ENCODE data around the gene PCNX2.

PCNX2 gene

DNA sequence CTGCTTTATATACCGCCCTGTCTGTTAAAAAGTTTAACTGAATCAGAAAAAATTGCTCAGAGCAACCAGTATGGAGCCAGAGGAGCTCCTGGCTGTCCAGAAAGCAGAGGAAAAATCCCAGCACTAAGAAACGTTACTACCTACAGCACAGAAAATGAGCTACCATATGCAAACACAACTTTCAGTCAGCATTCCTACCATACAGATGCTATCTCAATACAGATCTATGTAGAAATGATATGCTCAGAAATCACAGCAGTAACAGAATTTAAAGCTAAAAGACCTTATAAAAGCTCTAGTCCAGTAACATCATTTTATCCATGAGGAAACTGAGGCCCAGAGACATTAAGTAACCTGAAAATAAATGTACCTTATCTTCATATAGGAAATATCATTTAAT, 38.7 kb downstream of the PCNX2 start:
- no peak for DNase-seq

GRCh38 chr1:233256191-233256590, 39.3 kb downstream of the PCNX2 start:
- no peak for DNase-seq

DNA sequence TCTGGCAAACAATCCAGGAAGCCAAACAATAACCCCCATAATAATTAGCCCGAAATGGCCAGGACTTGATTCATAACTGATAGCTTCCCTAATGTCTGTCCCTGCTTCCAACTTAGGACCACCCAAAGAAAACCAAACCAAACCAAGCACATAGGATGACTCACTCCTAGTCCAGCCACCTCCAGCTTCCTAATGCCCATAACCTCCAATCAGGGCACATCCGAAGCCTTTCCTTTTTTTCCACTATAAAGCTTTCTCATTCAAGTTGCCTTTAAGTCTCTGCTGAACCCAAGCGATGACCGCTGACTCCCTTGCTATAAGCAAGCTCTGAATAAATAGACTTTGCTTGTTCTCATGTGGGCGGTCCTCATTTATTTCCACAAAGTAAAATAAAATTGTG, 40.4 kb downstream of the PCNX2 start:
- no peak for DNase-seq

DNA sequence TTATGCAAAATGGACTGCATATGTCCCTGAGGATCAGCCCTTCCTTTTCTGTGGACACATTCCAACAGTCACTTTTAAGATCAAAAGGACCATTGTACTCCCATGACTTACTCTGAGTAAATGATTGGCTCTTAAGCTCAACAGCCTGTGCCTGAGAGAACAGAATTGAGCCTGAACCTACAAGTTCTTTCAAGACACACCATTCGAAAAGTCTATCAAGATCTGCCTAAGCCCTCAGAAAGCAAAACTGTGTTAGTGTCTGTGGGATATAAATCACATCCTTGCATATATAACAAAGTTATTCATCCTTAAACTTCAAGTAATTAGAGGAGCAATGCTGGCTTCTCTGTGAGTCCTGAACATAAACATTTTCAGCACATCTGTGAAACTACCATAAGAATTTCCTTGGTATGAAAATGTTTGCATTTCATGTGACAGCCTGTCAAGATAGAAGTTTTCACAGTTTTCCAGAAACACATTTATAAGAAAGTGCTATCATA, 41.6 kb downstream of the PCNX2 start:
- DNase-seq, result no peak

GRCh38 chr1:233253231-233253831, 42.2 kb downstream of the PCNX2 start:
- DNase-seq, result no peak

DNA sequence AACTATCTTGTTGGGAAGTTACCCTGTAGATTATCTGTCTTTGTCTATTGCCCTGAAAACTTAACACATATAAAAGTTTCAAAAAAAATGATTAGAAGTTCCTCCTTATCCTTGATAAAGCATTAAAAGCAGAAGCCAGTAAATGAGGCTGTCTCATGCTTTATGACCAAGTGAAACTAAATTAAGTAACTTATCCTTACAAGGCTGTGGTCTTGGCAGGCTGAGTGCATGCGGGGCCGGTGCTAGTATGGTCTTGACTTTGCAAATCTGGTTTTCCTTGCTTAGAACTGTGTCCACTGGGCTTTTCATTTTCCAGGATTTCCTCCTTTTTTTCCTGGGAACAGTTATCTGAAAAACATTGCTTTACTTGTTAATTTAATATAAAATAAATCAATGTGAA, 43.1 kb downstream of the PCNX2 start:
- DNase-seq, result no peak

GRCh38 chr1:233251201-233251720, 44.3 kb downstream of the PCNX2 start:
- DNase-seq, result no peak

DNA sequence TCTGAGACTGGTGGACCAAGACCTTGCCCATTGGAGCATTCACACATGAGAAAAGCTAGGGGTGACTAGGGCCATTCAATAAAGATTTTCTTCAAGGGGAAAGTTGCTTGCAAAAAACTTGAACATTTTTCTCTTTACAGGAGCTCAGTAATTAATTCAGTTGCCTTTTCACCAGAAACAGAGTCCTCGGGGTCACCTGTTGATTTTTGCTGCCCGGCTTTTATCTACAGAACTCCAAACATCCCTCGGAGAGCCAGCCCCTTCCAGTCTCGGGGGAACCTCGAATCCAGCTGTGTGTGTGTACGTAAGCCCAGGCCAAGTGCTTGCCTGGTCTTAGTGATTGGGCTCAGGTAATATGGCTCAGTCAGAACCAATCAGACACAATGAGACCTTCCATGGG, 47.5 kb downstream of the PCNX2 start:
- DNase-seq, result no peak

DNA sequence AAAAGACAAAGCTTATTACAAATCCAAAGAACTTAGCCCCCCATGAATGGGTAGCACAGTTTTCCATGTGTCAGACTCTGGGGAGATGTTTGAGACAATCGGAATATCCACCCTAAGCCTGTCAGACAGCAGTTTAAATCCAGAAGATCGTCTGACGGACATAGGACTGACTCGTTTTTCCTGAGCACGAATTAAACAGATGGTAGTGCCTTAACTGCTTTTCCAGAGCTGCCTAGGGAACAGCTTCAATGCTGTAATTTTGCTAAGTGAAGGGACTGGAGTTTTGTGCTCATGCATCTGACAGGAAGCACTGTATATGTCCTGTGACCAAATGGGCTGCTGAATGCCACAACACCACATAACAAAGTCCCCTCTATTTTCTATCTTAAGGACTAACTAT, 48.6 kb downstream of the PCNX2 start:
- no peak for DNase-seq

DNA sequence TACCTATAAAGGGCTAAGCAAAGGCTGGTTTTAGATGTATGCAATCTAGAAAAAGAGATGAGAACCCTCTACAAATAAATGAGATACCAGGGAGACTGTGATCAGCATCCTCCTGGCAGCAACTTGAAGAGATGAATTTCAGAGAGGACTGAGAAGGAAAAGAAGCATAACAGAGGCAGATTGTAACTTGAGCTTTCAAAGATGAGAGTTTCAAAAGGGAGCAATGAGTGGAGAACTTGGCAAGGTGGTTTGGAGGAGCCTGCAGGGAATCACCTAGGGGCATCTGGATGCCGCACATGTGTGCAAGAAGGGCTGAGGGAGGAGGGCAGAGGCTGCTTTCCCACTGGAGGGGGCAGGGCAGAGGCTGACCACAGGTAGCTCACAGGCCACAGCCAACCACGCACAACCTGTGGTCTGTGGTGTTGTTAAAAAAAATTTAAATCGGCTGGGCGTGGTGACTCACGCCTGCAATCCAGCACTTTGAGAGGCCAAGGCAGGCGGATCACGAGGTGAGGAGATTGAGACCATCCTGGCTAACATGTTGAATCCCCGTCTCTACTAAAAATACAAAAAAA, 50.2 kb downstream of the PCNX2 start:
- no peak for DNase-seq

DNA sequence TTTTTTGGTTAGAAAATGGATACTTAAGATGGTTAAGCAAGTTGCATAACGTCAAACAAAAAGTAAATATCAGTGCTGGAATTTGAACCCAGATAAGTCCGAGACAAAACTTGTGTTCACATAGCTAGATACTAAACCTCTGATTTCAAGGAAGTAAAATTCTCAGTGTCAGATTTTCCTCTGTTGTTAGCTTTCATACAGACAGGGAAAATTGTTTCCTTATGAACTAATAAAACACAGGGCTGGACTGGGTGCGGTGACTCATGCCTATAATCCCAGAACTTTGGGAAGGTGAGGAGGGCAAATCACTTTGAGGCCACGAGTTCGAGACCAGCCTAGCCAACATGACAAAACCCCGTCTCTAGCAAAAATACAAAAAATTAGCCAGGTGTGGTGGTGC, 51.3 kb downstream of the PCNX2 start:
- DNase-seq, result no peak

DNA sequence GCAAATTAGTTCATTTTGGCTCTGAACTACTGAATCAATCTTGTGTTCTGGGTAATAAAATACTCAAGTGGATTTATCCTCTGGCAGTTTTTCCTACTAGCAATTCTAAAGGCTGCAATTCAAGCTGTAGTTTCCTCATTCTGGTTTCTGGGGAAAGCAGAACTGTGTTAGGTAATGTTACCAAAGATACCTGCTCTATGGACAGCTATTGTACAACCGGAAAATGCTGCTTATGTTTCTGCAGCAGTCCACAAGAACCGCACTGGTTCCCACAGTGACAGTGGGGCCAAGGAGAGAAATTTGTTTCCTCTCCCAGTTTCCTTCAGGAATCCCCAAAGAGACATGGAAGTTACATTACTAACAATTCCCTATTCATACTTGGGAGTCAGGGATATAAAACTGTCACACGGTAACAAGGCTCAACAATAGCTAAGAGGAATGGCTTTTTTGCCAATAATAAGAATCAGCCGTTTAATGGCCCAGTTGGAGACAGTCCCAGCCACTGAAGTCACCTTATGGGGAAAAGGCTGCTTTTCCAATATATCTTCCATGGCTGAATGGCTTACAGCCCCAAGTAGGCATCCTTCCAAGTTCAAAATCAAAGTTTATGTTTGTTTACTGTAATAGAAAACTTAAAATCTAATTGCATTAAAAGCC, 52.6 kb downstream of the PCNX2 start:
- DNase-seq, result peak in 1 of 14 donors; percentile 7

- no peak for DNase-seq
Measured at GRCh38 chr1:233241759-233242158, 53.8 kb downstream of the PCNX2 start.

DNA sequence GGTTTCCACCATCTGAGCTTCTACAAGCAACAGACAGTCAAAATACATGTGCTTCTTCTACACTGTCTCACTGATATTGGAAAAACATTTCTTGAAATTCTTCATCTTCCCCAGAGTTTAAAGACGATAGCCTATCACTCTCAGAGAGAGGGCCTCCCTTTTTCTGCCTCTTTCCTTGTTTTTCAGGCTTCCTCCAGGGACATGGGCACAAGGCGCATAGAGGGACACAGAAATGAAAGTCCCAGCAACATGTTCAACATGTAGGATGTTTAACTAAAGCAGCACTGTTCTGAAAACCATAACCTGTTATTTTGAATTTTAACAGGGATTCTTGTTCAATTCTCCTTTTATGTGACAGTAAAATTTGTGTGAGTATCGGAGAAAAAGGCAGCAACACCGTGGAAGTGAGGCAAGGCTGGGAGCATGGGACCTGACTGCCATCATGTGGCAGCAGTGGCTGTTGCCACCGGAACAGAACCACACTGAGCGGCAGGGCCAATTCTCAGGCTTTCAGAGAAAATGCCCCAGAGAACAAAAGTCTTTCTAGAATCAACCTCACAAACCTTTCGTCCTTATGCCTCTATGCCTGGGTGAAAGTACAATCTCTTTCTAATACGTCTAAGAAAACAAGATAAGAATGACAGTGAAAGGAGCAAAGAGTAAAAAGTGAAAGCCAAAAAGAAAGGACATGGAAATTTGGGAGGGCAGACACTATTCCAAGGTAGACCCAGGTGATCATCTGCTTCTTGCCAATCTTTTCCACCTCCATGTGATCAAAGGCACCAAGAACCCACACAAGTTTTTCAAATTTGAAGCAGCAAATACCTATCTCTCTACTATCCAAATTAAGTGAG, 54.5 kb downstream of the PCNX2 start:
- DNase-seq, result peak in 9 of 14 donors; percentile 2 to 47 (median 12)

DNA sequence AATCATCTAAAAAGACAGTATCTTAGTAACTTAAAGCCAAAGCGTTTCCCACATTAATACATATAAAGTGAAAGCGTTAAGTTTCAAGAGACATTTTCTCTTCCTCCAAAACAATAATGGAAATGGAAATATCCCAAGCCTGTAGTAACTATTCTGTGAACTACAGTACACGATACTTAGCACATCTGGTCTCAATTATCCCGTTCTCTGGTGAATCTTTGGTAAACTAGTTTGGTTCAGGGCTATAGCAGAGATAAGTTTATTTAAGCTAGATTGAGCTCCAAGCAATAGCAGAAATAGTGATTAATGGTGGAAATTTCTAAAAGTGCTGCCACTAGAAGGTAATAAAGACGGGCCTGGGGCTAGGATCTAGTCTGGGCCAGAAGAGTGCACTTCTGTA, 55.2 kb downstream of the PCNX2 start:
- DNase-seq, result no peak

GRCh38 chr1:233238884-233239431, 56.6 kb downstream of the PCNX2 start:
- no peak for DNase-seq

GRCh38 chr1:233237647-233238046, 57.9 kb downstream of the PCNX2 start:
- DNase-seq, result no peak

GRCh38 chr1:233233508-233234040, 62.0 kb downstream of the PCNX2 start:
- DNase-seq, result no peak

GRCh38 chr1:233230011-233230410, 65.5 kb downstream of the PCNX2 start:
- DNase-seq, result no peak

DNA sequence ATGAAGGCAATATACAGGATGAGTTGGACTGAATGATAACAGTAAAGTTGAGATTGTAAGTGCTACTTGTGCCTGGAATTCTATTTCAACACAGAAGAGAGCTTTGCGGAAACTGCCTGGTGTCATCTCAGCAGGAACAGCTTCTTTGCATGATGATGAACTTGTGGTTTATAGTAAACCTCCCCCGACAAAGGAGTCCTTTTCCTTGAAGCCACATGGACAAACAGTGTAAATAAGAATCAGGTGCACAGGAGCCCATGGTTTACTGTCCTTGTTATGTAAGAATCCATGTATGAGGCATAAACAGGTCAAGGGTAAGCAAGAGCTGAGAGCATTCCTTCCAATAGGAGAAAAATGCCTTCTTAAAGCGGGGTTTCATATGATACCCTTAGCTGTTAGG, 66.2 kb downstream of the PCNX2 start:
- no peak for DNase-seq

DNA sequence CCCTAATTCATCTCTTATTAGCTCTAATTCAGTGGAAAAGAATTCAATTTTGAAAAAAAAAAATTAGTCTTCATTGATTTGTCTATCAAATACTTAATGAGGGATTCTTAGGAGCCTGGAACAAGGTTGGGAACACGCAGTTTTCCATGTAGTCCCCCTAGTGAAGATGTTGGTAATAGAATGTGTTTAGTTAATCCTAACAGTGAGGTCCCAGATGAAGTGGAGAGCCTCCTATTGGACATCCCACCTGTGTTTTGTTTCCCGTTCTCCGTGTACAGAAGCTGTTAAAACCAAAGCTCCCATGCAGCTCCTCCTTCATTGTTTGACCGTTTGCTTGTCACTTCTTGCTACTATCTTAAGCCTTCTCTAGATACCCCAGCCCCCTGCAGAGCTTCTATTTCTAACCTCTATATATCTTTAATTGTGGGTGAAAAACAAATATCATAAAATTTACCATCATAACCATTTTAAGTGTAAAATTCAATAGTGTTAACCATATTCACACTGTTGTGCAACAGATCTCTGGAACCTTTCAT, 67.5 kb downstream of the PCNX2 start:
- no peak for DNase-seq

GRCh38 chr1:233224311-233224710, 71.2 kb downstream of the PCNX2 start:
- no peak for DNase-seq
